Breast epithelium (tissue), 3 donors: ENCODE results near the gene PPP2R1B.

Experiments
- CTCF ChIP-seq, 3 donors: fragments of 450-650 bp; IDR thresholded peaks; one replicate each; pipeline ENCODE4 v1.5.1; 2016 to 2017; ENCODE audit warnings: antibody characterized with exemption in 3 of 3, mild to moderate bottlenecking in 3 of 3, moderate library complexity in 3 of 3
- POLR2AphosphoS5 ChIP-seq, 3 donors: sonication (generic); formaldehyde crosslinking; IDR thresholded peaks; one replicate each; pipeline ENCODE4 v1.6.1; 2017; ENCODE audit warnings: antibody characterized with exemption in 3 of 3

- TF ChIP-seq CTCF (IDR thresholded peaks at IDR 0.05) (no peak), POLR2AphosphoS5 (IDR thresholded peaks at IDR 0.05) (no peak)
These were observed 31.0 kb upstream of the PPP2R1B start for GRCh38 chr11:111797145-111797581.
